Keratinocyte (primary cell): ENCODE measurements around the gene ZNF688. TPM values are rescaled to one million over a fixed set of nuclear protein-coding genes. Genes with fewer than 3 reads are reported as not detected.

Experiments used
- DNase-seq: peaks from one replicate; pipeline ENCODE4 v3.0.0-alpha.2; 2011; ENCODE audit warnings: low read depth, missing footprints, low spot score
- FAIRE-seq: peaks from 2 replicates; lab custom pipeline; 2011; peaks lifted over from hg19 to GRCh38; lab: Jason Lieb, UNC
- H2AFZ ChIP-seq: 2 replicates; pipeline ENCODE4 v1.6.0; 2012; ENCODE audit warnings: low read length, control low read depth, inconsistent platforms; ENCODE audit not compliant: control insufficient read depth
- H3K27ac ChIP-seq: 2 replicates; pipeline ENCODE4 v1.5.1; 2011; ENCODE audit warnings: low read length; ENCODE audit not compliant: control insufficient read depth, insufficient read depth
- H3K27me3 ChIP-seq: 3 replicates; pipeline ENCODE4 v1.6.0; 2011; ENCODE audit warnings: low read length; ENCODE audit not compliant: control insufficient read depth, insufficient read depth; ENCODE audit errors: extremely low read depth
- H3K36me3 ChIP-seq, 2 experiments: 2 replicates in 1 of 2; 3 replicates in 1 of 2; pipeline ENCODE4 v1.5.1; 2011; ENCODE audit warnings: low read length in 2 of 2, mild to moderate bottlenecking in 1 of 2; ENCODE audit not compliant: control insufficient read depth in 2 of 2, insufficient read depth in 2 of 2; ENCODE audit errors: extremely low read depth in 1 of 2
- H3K4me1 ChIP-seq: 3 replicates; pipeline ENCODE4 v1.5.1; 2011; ENCODE audit warnings: low read length; ENCODE audit not compliant: control insufficient read depth, insufficient read depth; ENCODE audit errors: extremely low read depth
- H3K4me2 ChIP-seq: 3 replicates; pipeline ENCODE4 v1.6.0; 2011; ENCODE audit warnings: low read depth, low read length; ENCODE audit not compliant: control insufficient read depth, insufficient read depth; ENCODE audit errors: extremely low read depth
- H3K4me3 ChIP-seq, 3 experiments: fragments of 200-600 bp in 1 of 3; sonication (generic) in 1 of 3; 2 replicates in 2 of 3; 3 replicates in 1 of 3; pipeline ENCODE4 v1.5.1; 2011 to 2016; ENCODE audit warnings: low read length in 3 of 3, mild to moderate bottlenecking in 3 of 3, control low read depth in 2 of 3, inconsistent platforms in 1 of 3, low read depth in 1 of 3, mixed read lengths in 1 of 3, mixed run types in 1 of 3, moderate library complexity in 1 of 3; ENCODE audit not compliant: control insufficient read depth in 2 of 3, insufficient read depth in 2 of 3; ENCODE audit errors: extremely low read depth in 1 of 3
- H3K79me2 ChIP-seq: 2 replicates; pipeline ENCODE4 v1.6.0; 2012; ENCODE audit warnings: low read length; ENCODE audit not compliant: control insufficient read depth, insufficient read depth
- H3K9ac ChIP-seq: 3 replicates; pipeline ENCODE4 v1.6.0; 2011; ENCODE audit warnings: low read length; ENCODE audit not compliant: control insufficient read depth, insufficient read depth; ENCODE audit errors: extremely low read depth
- H3K9me1 ChIP-seq: 3 replicates; pipeline ENCODE4 v1.6.0; 2011; ENCODE audit warnings: low read length; ENCODE audit not compliant: control insufficient read depth, insufficient read depth; ENCODE audit errors: extremely low read depth
- H3K9me3 ChIP-seq: 2 replicates; pipeline ENCODE4 v1.5.1; 2012; ENCODE audit warnings: low read depth, low read length; ENCODE audit not compliant: control insufficient read depth
- H4K20me1 ChIP-seq: 3 replicates; pipeline ENCODE4 v1.6.0; 2011; ENCODE audit warnings: low read length; ENCODE audit not compliant: control insufficient read depth, insufficient read depth; ENCODE audit errors: extremely low read depth
- EZH2 ChIP-seq: IDR thresholded peaks from one replicate; pipeline ENCODE4 v1.6.1; 2012; ENCODE audit warnings: inconsistent platforms, mild to moderate bottlenecking, low read length, moderate library complexity
- dilution Hi-C: fragments of 300-500 bp; cut with MboI; formaldehyde crosslinking; loops from one replicate; pipeline ENCODE4 v1.7.0; 2020; ENCODE audit warnings: low sequenced_read_pairs; ENCODE audit not compliant: extremely low pct_ligation_motif_present
- polyA plus RNA-seq, 5 experiments: library from polyadenylated mRNA; depleted of rRNA in 3 of 5; stranded (reverse) in 3 of 5; stranded (forward) in 1 of 5; unstranded in 1 of 5; fragments of >200 nt; gene quantifications; 1 replicate in 1 of 5; 2 replicates in 3 of 5; 3 replicates in 1 of 5; pipeline versions ENCODE4 v1.2.1 to v1.2.3, GENCODE V29; 2011 to 2012; ENCODE audit warnings: missing spikeins in 2 of 5, low read depth in 1 of 5, low replicate concordance in 1 of 5
- TF ChIP-seq, protein P1 (sequence below), 3 experiments: IDR thresholded peaks in 1 of 3; conservative IDR thresholded peaks in 1 of 3; optimal IDR thresholded peaks in 1 of 3; 2 replicates in 2 of 3; 3 replicates in 1 of 3; pipeline versions ENCODE3 to v1.5.1; 2011; ENCODE audit warnings: low read length in 3 of 3, mild to moderate bottlenecking in 3 of 3, moderate library complexity in 2 of 3, control low read depth in 1 of 3, inconsistent platforms in 1 of 3; ENCODE audit not compliant: insufficient read depth in 2 of 3; ENCODE audit errors: extremely low read depth in 1 of 3

The ZNF688 gene
- polyA plus RNA-seq, 1 donor (not counting 4 experiments of a cell fraction or from before 2014, with no cell fraction given) = 4.9 TPM

DNA sequence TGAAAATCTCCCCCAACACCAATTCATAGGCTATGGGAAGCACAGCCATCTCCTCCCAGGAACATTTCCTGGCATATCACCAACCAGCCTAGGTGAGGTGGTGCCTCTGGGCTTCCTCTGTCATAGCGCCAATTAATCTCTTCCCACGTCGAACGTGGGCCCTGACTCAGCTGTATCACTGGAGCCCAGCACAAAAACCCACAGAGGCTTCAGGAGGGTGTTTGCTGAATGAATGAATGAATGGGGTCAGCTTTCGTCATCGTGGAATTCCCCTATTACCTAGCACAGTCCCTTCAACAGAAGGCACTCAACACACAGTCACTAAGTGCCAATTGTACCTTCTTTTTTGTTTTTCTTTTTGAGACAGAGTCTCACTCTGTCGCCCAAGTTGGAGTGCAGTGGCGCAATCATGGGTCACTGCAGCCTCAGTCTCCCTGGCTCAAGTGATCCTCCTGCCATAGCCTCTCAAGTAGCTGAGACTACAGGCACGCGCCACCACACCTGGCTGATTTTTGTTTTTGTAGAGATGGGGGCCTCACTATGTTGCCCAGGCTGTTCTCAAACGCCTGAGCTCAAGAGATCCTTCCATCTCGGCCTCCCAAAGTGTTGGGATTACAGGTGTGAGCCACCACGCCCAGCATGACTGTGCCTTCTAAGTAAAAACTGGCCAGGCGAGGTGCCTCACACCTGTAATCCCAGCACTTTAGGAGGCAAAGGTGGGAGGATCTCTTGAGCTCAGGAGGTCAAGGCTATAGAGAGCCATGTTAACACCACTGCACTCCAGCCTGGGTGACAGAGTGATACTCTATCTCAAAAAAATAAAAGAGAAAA is 4.1 kb downstream of the ZNF688 start:
- no peak for DNase-seq
- H3K4me2 ChIP-seq = peak overlapping the region; percentile 52
- no peaks in the 10 kb centered on the region for H4K20me1 ChIP-seq
- H3K79me2 ChIP-seq = no peaks in the 10 kb centered on the region
- no peaks in the 10 kb centered on the region for H3K36me3 ChIP-seq
- H3K9me3 ChIP-seq = no peaks in the 10 kb centered on the region
- TF ChIP-seq, protein P1, sequence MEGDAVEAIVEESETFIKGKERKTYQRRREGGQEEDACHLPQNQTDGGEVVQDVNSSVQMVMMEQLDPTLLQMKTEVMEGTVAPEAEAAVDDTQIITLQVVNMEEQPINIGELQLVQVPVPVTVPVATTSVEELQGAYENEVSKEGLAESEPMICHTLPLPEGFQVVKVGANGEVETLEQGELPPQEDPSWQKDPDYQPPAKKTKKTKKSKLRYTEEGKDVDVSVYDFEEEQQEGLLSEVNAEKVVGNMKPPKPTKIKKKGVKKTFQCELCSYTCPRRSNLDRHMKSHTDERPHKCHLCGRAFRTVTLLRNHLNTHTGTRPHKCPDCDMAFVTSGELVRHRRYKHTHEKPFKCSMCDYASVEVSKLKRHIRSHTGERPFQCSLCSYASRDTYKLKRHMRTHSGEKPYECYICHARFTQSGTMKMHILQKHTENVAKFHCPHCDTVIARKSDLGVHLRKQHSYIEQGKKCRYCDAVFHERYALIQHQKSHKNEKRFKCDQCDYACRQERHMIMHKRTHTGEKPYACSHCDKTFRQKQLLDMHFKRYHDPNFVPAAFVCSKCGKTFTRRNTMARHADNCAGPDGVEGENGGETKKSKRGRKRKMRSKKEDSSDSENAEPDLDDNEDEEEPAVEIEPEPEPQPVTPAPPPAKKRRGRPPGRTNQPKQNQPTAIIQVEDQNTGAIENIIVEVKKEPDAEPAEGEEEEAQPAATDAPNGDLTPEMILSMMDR (optimal IDR thresholded peaks at IDR 0.05 in 1 of 3, IDR thresholded peaks at IDR 0.05 in 1 of 3, conservative IDR thresholded peaks at IDR 0.05 in 1 of 3; ENCODE audit: extremely low read depth in 1 of 3, insufficient read depth in 2 of 3, low read length in 3 of 3) = no peak
- no peak for TF ChIP-seq EZH2
- no peaks in the 10 kb centered on the region for H3K27me3 ChIP-seq
- peaks cover 24% of the 10 kb centered on the region for H3K4me1 ChIP-seq
- H3K9me1 ChIP-seq = no peaks in the 10 kb centered on the region
- H3K4me3 ChIP-seq = no peak overlapping the region
- H2AFZ ChIP-seq = no peak overlapping the region
- H3K27ac ChIP-seq = peak overlapping the region; percentile 91
- H3K9ac ChIP-seq = peak overlapping the region; percentile 67
- FAIRE-seq = no peak
- dilution Hi-C loops = no loop called here

DNA sequence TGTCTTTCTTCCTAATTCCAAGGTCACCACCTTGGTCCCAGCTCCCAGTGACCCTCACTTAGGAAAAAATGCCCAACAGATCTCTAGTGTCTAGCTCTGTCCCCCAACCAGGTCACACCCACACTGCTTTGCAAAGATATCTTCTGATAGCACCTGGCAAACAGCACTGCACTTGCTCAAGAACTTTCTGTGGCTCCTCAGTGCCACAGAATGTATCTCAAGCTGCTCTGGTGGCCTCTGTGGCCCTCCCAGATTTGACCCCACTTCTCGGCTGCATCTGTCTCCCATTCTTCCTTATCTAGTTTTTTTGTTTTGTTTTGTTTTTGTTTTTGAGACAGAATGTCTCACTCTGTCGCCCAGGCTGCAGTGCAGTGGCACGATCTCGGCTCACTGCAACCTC is 5.0 kb downstream of the ZNF688 start:
- Histone ChIP-seq H3K27me3 (no peaks in the 10 kb centered on the region), H3K36me3 (no peaks in the 10 kb centered on the region), H4K20me1 (no peaks in the 10 kb centered on the region), H3K4me3 (no peak overlapping the region), H3K79me2 (no peaks in the 10 kb centered on the region), H3K4me2 (no peak overlapping the region), H3K9me3 (no peaks in the 10 kb centered on the region), H3K27ac (no peak overlapping the region), H3K4me1 (peaks cover 24% of the 10 kb centered on the region), H2AFZ (no peak overlapping the region), H3K9me1 (no peaks in the 10 kb centered on the region), H3K9ac (no peak overlapping the region)
- TF ChIP-seq, protein P1 (optimal IDR thresholded peaks at IDR 0.05 in 1 of 3, IDR thresholded peaks at IDR 0.05 in 1 of 3, conservative IDR thresholded peaks at IDR 0.05 in 1 of 3; ENCODE audit: extremely low read depth in 1 of 3, insufficient read depth in 2 of 3, low read length in 3 of 3) = no peak
- no peak for TF ChIP-seq EZH2
- no peak for FAIRE-seq
- dilution Hi-C loops = no loop called here
- DNase-seq = no peak
